Measurements from ENCODE around the gene OSBPL3.

Gene OSBPL3

GRCh38 chr7:24858108-24858977, 121.6 kb downstream of the OSBPL3 start:
- no peak for DNase-seq

GRCh38 chr7:24857623-24858022, 122.4 kb downstream of the OSBPL3 start:
- DNase-seq: no peak

GRCh38 chr7:24854866-24855265, 125.1 kb downstream of the OSBPL3 start:
- DNase-seq: no peak

- no peak for DNase-seq
Observed at GRCh38 chr7:24851786-24852185, 128.2 kb downstream of the OSBPL3 start.

- no peak for DNase-seq
Observed at GRCh38 chr7:24848878-24849277, 131.1 kb downstream of the OSBPL3 start.

- no peak for DNase-seq
Observed at GRCh38 chr7:24847754-24848153, 132.2 kb downstream of the OSBPL3 start.

GRCh38 chr7:24843821-24844434, 136.1 kb downstream of the OSBPL3 start:
- DNase-seq: no peak

GRCh38 chr7:24842449-24843241, 137.3 kb downstream of the OSBPL3 start:
- DNase-seq: no peak

GRCh38 chr7:24842029-24842428, 137.9 kb downstream of the OSBPL3 start:
- no peak for DNase-seq

- no peak for DNase-seq
Observed at GRCh38 chr7:24840563-24840962, 139.4 kb downstream of the OSBPL3 start.

GRCh38 chr7:24836084-24836483, 143.9 kb downstream of the OSBPL3 start:
- no peak for DNase-seq

- no peak for DNase-seq
Observed at GRCh38 chr7:24835643-24836042, 144.3 kb downstream of the OSBPL3 start.

- no peak for DNase-seq
Observed at GRCh38 chr7:24834128-24834798, 145.7 kb downstream of the OSBPL3 start.

GRCh38 chr7:24833549-24833948, 146.4 kb downstream of the OSBPL3 start:
- no peak for DNase-seq

GRCh38 chr7:24831240-24831639, 148.7 kb downstream of the OSBPL3 start:
- DNase-seq: no peak

- DNase-seq: no peak
Observed at GRCh38 chr7:24830440-24831050, 149.4 kb downstream of the OSBPL3 start.

- no peak for DNase-seq
Observed at GRCh38 chr7:24829787-24830186, 150.2 kb downstream of the OSBPL3 start.

GRCh38 chr7:24828891-24829661, 150.9 kb downstream of the OSBPL3 start:
- DNase-seq: no peak

- DNase-seq: no peak
Observed at GRCh38 chr7:24827589-24827988, 152.4 kb downstream of the OSBPL3 start.

- no peak for DNase-seq
Observed at GRCh38 chr7:24827027-24827426, 153.0 kb downstream of the OSBPL3 start.

- DNase-seq: no peak
Observed at GRCh38 chr7:24826662-24827020, 153.3 kb downstream of the OSBPL3 start.
